ENCODE results near the gene CRYBA2.

Gene CRYBA2

GRCh38 chr2:219026946-219027345, 33.7 kb upstream of the CRYBA2 start:
- Histone ChIP-seq H3K4me3 (no peak overlapping the region), H3K9ac (ENCODE audit: insufficient read length) (no peak overlapping the region), H3K27ac (no peak overlapping the region), H3K36me3 (ENCODE audit: insufficient read depth, low read length) (no peaks in the 10 kb centered on the region), H3K9me3 (ENCODE audit: low read depth, low read length) (no peaks in the 10 kb centered on the region)
- DNase-seq (ENCODE audit: low read depth, low spot score): no peak
- TF ChIP-seq EZH2 (IDR thresholded peaks at IDR 0.05) (no peak), FOXP2 (optimal IDR thresholded peaks at IDR 0.05; ENCODE audit: control extremely low read depth, extremely low read length, insufficient read depth) (no peak), POLR2AphosphoS5 (IDR thresholded peaks at IDR 0.05; ENCODE audit: borderline replicate concordance, low read depth, low read length) (no peak)

GRCh38 chr2:219025637-219026585, 32.7 kb upstream of the CRYBA2 start:
- H3K27ac ChIP-seq: no peak overlapping the region
- DNase-seq (ENCODE audit: low read depth, low spot score): no peak

GRCh38 chr2:219024059-219024458, 30.8 kb upstream of the CRYBA2 start:
- Histone ChIP-seq H3K9me3 (ENCODE audit: low read depth, low read length) (no peaks in the 10 kb centered on the region), H3K4me3 (no peak overlapping the region), H3K9ac (ENCODE audit: insufficient read length) (no peak overlapping the region), H3K36me3 (ENCODE audit: insufficient read depth, low read length) (no peaks in the 10 kb centered on the region), H3K27ac (no peak overlapping the region)
- TF ChIP-seq EZH2 (IDR thresholded peaks at IDR 0.05) (no peak), FOXP2 (optimal IDR thresholded peaks at IDR 0.05; ENCODE audit: control extremely low read depth, extremely low read length, insufficient read depth) (no peak), POLR2AphosphoS5 (IDR thresholded peaks at IDR 0.05; ENCODE audit: borderline replicate concordance, low read depth, low read length) (no peak)
- no peak for DNase-seq (ENCODE audit: low read depth, low spot score)

More at GRCh38 chr2:219025637-219026585, 32.7 kb upstream of the CRYBA2 start:
- H3K4me3 ChIP-seq: no peak overlapping the region
- TF ChIP-seq EZH2 (IDR thresholded peaks at IDR 0.05): no peak
- TF ChIP-seq POLR2AphosphoS5 (IDR thresholded peaks at IDR 0.05; ENCODE audit: borderline replicate concordance, low read depth, low read length): no peak
- TF ChIP-seq FOXP2 (optimal IDR thresholded peaks at IDR 0.05; ENCODE audit: control extremely low read depth, extremely low read length, insufficient read depth): no peak
- H3K36me3 ChIP-seq (ENCODE audit: insufficient read depth, low read length): no peaks in the 10 kb centered on the region
- H3K9ac ChIP-seq (ENCODE audit: insufficient read length): no peak overlapping the region
- no peaks in the 10 kb centered on the region for H3K9me3 ChIP-seq (ENCODE audit: low read depth, low read length)

GRCh38 chr2:219023045-219023605, 29.9 kb upstream of the CRYBA2 start:
- TF ChIP-seq FOXP2 (optimal IDR thresholded peaks at IDR 0.05; ENCODE audit: control extremely low read depth, extremely low read length, insufficient read depth): no peak
- no peak for TF ChIP-seq POLR2AphosphoS5 (IDR thresholded peaks at IDR 0.05; ENCODE audit: borderline replicate concordance, low read depth, low read length)
- TF ChIP-seq EZH2 (IDR thresholded peaks at IDR 0.05): no peak
- no peaks in the 10 kb centered on the region for H3K9me3 ChIP-seq (ENCODE audit: low read depth, low read length)
- H3K9ac ChIP-seq (ENCODE audit: insufficient read length): no peak overlapping the region
- no peak overlapping the region for H3K27ac ChIP-seq
- no peak overlapping the region for H3K4me3 ChIP-seq
- no peaks in the 10 kb centered on the region for H3K36me3 ChIP-seq (ENCODE audit: insufficient read depth, low read length)
- no peak for DNase-seq (ENCODE audit: low read depth, low spot score)

- no peak overlapping the region for H3K4me3 ChIP-seq
- no peaks in the 10 kb centered on the region for H3K36me3 ChIP-seq (ENCODE audit: insufficient read depth, low read length)
- TF ChIP-seq EZH2 (IDR thresholded peaks at IDR 0.05) (no peak), FOXP2 (optimal IDR thresholded peaks at IDR 0.05; ENCODE audit: control extremely low read depth, extremely low read length, insufficient read depth) (no peak), POLR2AphosphoS5 (IDR thresholded peaks at IDR 0.05; ENCODE audit: borderline replicate concordance, low read depth, low read length) (no peak)
- H3K9me3 ChIP-seq (ENCODE audit: low read depth, low read length): no peaks in the 10 kb centered on the region
- H3K9ac ChIP-seq (ENCODE audit: insufficient read length): no peak overlapping the region
- DNase-seq (ENCODE audit: low read depth, low spot score): no peak
- no peak overlapping the region for H3K27ac ChIP-seq
Measured at GRCh38 chr2:219022616-219023015, 29.4 kb upstream of the CRYBA2 start.

- DNase-seq (ENCODE audit: low read depth, low spot score): no peak
- H3K9ac ChIP-seq (ENCODE audit: insufficient read length): no peak overlapping the region
- H3K36me3 ChIP-seq (ENCODE audit: insufficient read depth, low read length): no peaks in the 10 kb centered on the region
- no peak overlapping the region for H3K4me3 ChIP-seq
- no peaks in the 10 kb centered on the region for H3K9me3 ChIP-seq (ENCODE audit: low read depth, low read length)
- H3K27ac ChIP-seq: no peak overlapping the region
- TF ChIP-seq POLR2AphosphoS5 (IDR thresholded peaks at IDR 0.05; ENCODE audit: borderline replicate concordance, low read depth, low read length): no peak
- no peak for TF ChIP-seq EZH2 (IDR thresholded peaks at IDR 0.05)
- TF ChIP-seq FOXP2 (optimal IDR thresholded peaks at IDR 0.05; ENCODE audit: control extremely low read depth, extremely low read length, insufficient read depth): no peak
Measured at GRCh38 chr2:219022041-219022440, 28.8 kb upstream of the CRYBA2 start.

- DNase-seq (ENCODE audit: low read depth, low spot score): no peak
- H3K9ac ChIP-seq (ENCODE audit: insufficient read length): no peak overlapping the region
- H3K4me3 ChIP-seq: no peak overlapping the region
- H3K36me3 ChIP-seq (ENCODE audit: insufficient read depth, low read length): no peaks in the 10 kb centered on the region
- H3K9me3 ChIP-seq (ENCODE audit: low read depth, low read length): no peaks in the 10 kb centered on the region
- H3K27ac ChIP-seq: no peak overlapping the region
- TF ChIP-seq FOXP2 (optimal IDR thresholded peaks at IDR 0.05; ENCODE audit: control extremely low read depth, extremely low read length, insufficient read depth): no peak
- no peak for TF ChIP-seq POLR2AphosphoS5 (IDR thresholded peaks at IDR 0.05; ENCODE audit: borderline replicate concordance, low read depth, low read length)
- TF ChIP-seq EZH2 (IDR thresholded peaks at IDR 0.05): no peak
Measured at GRCh38 chr2:219021591-219021990, 28.4 kb upstream of the CRYBA2 start.

GRCh38 chr2:219020604-219021365, 27.6 kb upstream of the CRYBA2 start:
- Histone ChIP-seq H3K36me3 (ENCODE audit: insufficient read depth, low read length) (no peaks in the 10 kb centered on the region), H3K4me3 (no peak overlapping the region), H3K27ac (no peak overlapping the region), H3K9ac (ENCODE audit: insufficient read length) (no peak overlapping the region), H3K9me3 (ENCODE audit: low read depth, low read length) (no peaks in the 10 kb centered on the region)
- no peak for DNase-seq (ENCODE audit: low read depth, low spot score)
- no peak for TF ChIP-seq POLR2AphosphoS5 (IDR thresholded peaks at IDR 0.05; ENCODE audit: borderline replicate concordance, low read depth, low read length)
- TF ChIP-seq EZH2 (IDR thresholded peaks at IDR 0.05): no peak
- no peak for TF ChIP-seq FOXP2 (optimal IDR thresholded peaks at IDR 0.05; ENCODE audit: control extremely low read depth, extremely low read length, insufficient read depth)
